ENCODE data around the gene ATL2. TPM values are rescaled to one million over a fixed set of nuclear protein-coding genes. Genes with fewer than 3 reads are reported as not detected.
A peak's percentile ranks its signal among the peaks of the same experiment; 100 is the strongest.

Gene ATL2
- total and polyA plus RNA-seq, 7 donors: 19.8 to 98.9 (median 59.2) TPM

- H3K36me3 ChIP-seq (ENCODE audit: insufficient read depth in 1 of 2, low read depth in 1 of 2): no peaks in the 10 kb centered on the region
- DNase-seq: no peak
- no peaks in the 10 kb centered on the region for H3K9me3 ChIP-seq
- peak overlapping the region; percentile 20 for H3K27ac ChIP-seq
- whole genome bisulfite sequencing, 3 donors: 77 to 83% (median 78%) methylated on average over 9 of the region's 9 CpGs
- TF ChIP-seq CTCF (IDR thresholded peaks at IDR 0.05): no peak
- no peaks in the 10 kb centered on the region for H3K27me3 ChIP-seq (ENCODE audit: insufficient read depth in 3 of 3, low read length in 2 of 3)
- H3K4me3 ChIP-seq: no peak overlapping the region
- intact Hi-C loops (cut with DNase I): no loop called here
- no peak for ATAC-seq
- H3K4me1 ChIP-seq: no peaks in the 10 kb centered on the region
Measured at GRCh38 chr2:38405917-38406596, 29.0 kb upstream of the ATL2 start.

GRCh38 chr2:38400513-38400912 is 23.4 kb upstream of the ATL2 start:
- no peak for ATAC-seq
- no peak for TF ChIP-seq CTCF (IDR thresholded peaks at IDR 0.05)
- intact Hi-C loops (cut with DNase I): no loop called here

GRCh38 chr2:38398739-38399138 is 21.7 kb upstream of the ATL2 start:
- no peak for TF ChIP-seq CTCF (IDR thresholded peaks at IDR 0.05)
- DNase-seq (no peak), ATAC-seq (no peak)
- intact Hi-C loops (cut with DNase I): no loop called here
- Histone ChIP-seq H3K4me1 (no peaks in the 10 kb centered on the region), H3K36me3 (ENCODE audit: insufficient read depth in 1 of 2, low read depth in 1 of 2) (no peaks in the 10 kb centered on the region), H3K27me3 (ENCODE audit: insufficient read depth in 3 of 3, low read length in 2 of 3) (no peaks in the 10 kb centered on the region), H3K27ac (no peak overlapping the region), H3K4me3 (no peak overlapping the region), H3K9me3 (no peaks in the 10 kb centered on the region)
- 89 to 91% (median 90%) methylated on average over 4 of the region's 4 CpGs for WGBS, 3 donors

More at GRCh38 chr2:38400513-38400912, 23.4 kb upstream of the ATL2 start:
- Histone ChIP-seq H3K27me3 (ENCODE audit: insufficient read depth in 3 of 3, low read length in 2 of 3) (no peaks in the 10 kb centered on the region), H3K4me3 (no peak overlapping the region), H3K4me1 (no peaks in the 10 kb centered on the region), H3K9me3 (no peaks in the 10 kb centered on the region), H3K27ac (no peak overlapping the region), H3K36me3 (ENCODE audit: insufficient read depth in 1 of 2, low read depth in 1 of 2) (no peaks in the 10 kb centered on the region)
- DNase-seq: no peak

- H3K36me3 ChIP-seq (ENCODE audit: insufficient read depth in 1 of 2, low read depth in 1 of 2): no peaks in the 10 kb centered on the region
- H3K9me3 ChIP-seq: no peaks in the 10 kb centered on the region
- H3K27ac ChIP-seq: no peak overlapping the region
- no peak for ATAC-seq
- TF ChIP-seq CTCF (IDR thresholded peaks at IDR 0.05): no peak
- intact Hi-C loops (cut with DNase I): no loop called here
- H3K4me1 ChIP-seq: no peaks in the 10 kb centered on the region
- no peak overlapping the region for H3K4me3 ChIP-seq
- WGBS, 3 donors: 73 to 80% (median 77%) methylated on average over 5 of the region's 5 CpGs
- DNase-seq: no peak
- H3K27me3 ChIP-seq (ENCODE audit: insufficient read depth in 3 of 3, low read length in 2 of 3): no peaks in the 10 kb centered on the region
Measured at GRCh38 chr2:38394903-38395341, 17.8 kb upstream of the ATL2 start.

- 85 to 89% (median 88%) methylated on average over 2 of the region's 2 CpGs for WGBS, 3 donors
- Histone ChIP-seq H3K27ac (no peak overlapping the region), H3K4me3 (no peak overlapping the region), H3K4me1 (no peaks in the 10 kb centered on the region), H3K36me3 (ENCODE audit: insufficient read depth in 1 of 2, low read depth in 1 of 2) (no peaks in the 10 kb centered on the region), H3K27me3 (ENCODE audit: insufficient read depth in 3 of 3, low read length in 2 of 3) (no peaks in the 10 kb centered on the region), H3K9me3 (no peaks in the 10 kb centered on the region)
- no peak for TF ChIP-seq CTCF (IDR thresholded peaks at IDR 0.05)
- intact Hi-C loops (cut with DNase I): no loop called here
- ATAC-seq: no peak
- DNase-seq: no peak
Measured at GRCh38 chr2:38394041-38394440, 17.0 kb upstream of the ATL2 start.
